ENCODE measurements around the gene RAB3B.

DNA sequence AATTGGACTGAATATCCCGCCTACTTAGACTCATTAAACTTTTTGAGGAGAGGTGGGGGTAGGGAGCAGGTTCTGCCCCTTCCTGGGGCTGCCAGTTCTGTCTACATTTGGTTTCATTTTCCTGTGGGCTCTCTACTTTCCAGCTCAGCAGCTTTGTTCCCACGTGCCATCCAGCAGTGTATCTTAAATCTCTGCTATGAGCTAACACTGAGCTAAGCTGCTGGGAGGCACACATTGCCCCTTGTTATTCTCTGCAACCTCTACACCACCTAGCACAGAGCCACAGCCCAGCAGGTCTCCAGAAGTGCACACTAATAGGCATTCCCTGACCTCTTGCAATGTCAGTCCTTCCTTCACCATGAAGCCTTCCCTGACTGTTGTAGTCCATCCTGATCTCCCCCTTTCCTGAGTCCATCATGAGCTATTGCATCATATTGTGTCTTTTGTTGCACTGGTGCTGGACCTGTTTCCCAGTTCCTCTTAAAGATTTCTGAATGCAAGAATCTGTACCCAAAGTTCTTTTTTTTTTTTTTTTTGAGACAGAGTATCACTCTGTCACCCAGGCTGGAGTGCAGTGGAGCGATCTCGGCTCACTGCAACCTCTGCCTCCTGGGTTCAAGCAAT is 83.3 kb downstream of the RAB3B start:
- no peak for TF ChIP-seq POLR2A (IDR thresholded peaks at IDR 0.05; ENCODE audit: low read length)
- TF ChIP-seq GATA1 (IDR thresholded peaks at IDR 0.05; ENCODE audit: low read depth, low read length): no peak

All from erythroblast (primary cell).